Measurements from ENCODE around the gene PCA3. TPM values are rescaled to one million over a fixed set of nuclear protein-coding genes. Genes with fewer than 3 reads are reported as not detected.

Gene PCA3
- total RNA-seq, 4 donors from 2014 or later = 0.40 TPM; not detected in 3

DNA sequence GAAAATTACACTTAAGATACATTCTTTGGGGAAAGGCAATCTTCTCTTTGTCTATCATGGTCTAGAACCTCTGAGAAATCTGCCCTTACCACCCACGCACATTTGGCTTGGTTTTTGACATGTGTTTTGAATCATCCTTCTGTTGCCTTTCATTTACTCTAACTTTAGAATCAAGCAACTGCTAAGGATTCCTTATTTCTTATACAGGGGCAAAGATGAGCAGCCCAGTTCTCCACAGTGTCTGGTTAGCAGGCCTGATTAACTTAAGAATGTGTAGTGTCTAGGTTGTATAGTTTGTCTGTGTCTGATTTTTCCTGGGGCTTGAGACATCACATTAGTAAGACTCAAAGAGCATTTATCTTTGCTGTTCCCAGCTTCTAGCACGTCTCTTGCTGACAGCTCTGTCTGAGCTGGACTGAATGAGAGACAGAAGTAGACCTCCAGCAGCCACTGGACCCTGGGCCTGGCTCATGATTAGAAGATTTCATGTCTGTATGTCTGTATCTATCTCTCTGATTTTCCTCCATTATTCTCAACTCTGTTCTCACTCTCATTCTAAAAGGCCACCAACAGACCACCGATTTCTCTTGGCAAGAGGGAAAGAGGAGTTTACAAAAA, 31.8 kb upstream of the PCA3 start:
- no peak overlapping the region for H3K27ac ChIP-seq
- H3K4me1 ChIP-seq = no peaks in the 10 kb centered on the region
- H3K9me3 ChIP-seq = no peaks in the 10 kb centered on the region
- H3K27me3 ChIP-seq = no peaks in the 10 kb centered on the region
- H3K36me3 ChIP-seq = no peaks in the 10 kb centered on the region
- DNase-seq = no peak
- TF ChIP-seq CTCF (IDR thresholded peaks at IDR 0.05) = no peak
- TF ChIP-seq POLR2A (IDR thresholded peaks at IDR 0.05) = no peak
- no peak overlapping the region for H3K4me3 ChIP-seq

- no peaks in the 10 kb centered on the region for H3K36me3 ChIP-seq
- no peaks in the 10 kb centered on the region for H3K9me3 ChIP-seq
- H3K4me3 ChIP-seq = no peak overlapping the region
- H3K27ac ChIP-seq = no peak overlapping the region
- H3K4me1 ChIP-seq = no peaks in the 10 kb centered on the region
- no peak for DNase-seq
- TF ChIP-seq CTCF (IDR thresholded peaks at IDR 0.05) (no peak), POLR2A (IDR thresholded peaks at IDR 0.05) (no peak)
- H3K27me3 ChIP-seq = no peaks in the 10 kb centered on the region
Measured at GRCh38 chr9:76733096-76733495, 31.1 kb upstream of the PCA3 start.

DNA sequence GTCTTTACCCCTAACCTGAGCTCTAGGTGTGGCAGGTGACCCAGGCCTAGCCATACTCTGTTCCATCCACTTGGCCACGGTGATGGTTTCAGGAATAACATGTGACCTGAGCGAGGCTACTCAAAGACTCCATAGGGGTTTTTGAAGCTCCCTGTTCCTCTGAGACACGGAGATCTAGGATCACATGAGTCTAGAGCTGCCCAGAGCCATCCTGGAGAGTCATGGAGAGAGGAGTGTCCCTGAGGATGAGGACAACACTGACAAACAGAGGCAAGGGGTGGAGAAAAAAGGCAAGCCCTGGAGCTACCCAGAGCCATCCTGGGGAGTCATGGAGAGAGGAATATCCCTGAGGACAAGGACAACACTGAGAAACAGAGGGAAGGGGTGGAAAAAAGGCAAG, 29.5 kb upstream of the PCA3 start:
- H3K27me3 ChIP-seq = no peaks in the 10 kb centered on the region
- DNase-seq = no peak
- no peaks in the 10 kb centered on the region for H3K36me3 ChIP-seq
- no peaks in the 10 kb centered on the region for H3K9me3 ChIP-seq
- no peak overlapping the region for H3K27ac ChIP-seq
- H3K4me3 ChIP-seq = no peak overlapping the region
- H3K4me1 ChIP-seq = no peaks in the 10 kb centered on the region
- TF ChIP-seq POLR2A (IDR thresholded peaks at IDR 0.05) (no peak), CTCF (IDR thresholded peaks at IDR 0.05) (no peak)

- DNase-seq = no peak
- Histone ChIP-seq H3K27me3 (no peaks in the 10 kb centered on the region), H3K4me3 (no peak overlapping the region), H3K9me3 (no peaks in the 10 kb centered on the region), H3K4me1 (no peaks in the 10 kb centered on the region), H3K27ac (no peak overlapping the region), H3K36me3 (no peaks in the 10 kb centered on the region)
- TF ChIP-seq CTCF (IDR thresholded peaks at IDR 0.05) (no peak), POLR2A (IDR thresholded peaks at IDR 0.05) (no peak)
Measured at GRCh38 chr9:76737154-76737902, 26.9 kb upstream of the PCA3 start.

- Histone ChIP-seq H3K27me3 (no peaks in the 10 kb centered on the region), H3K36me3 (no peaks in the 10 kb centered on the region), H3K4me3 (no peak overlapping the region), H3K27ac (no peak overlapping the region), H3K4me1 (no peaks in the 10 kb centered on the region), H3K9me3 (no peaks in the 10 kb centered on the region)
- TF ChIP-seq CTCF (IDR thresholded peaks at IDR 0.05) (no peak), POLR2A (IDR thresholded peaks at IDR 0.05) (no peak)
- no peak for DNase-seq
Measured at GRCh38 chr9:76738402-76738801, 25.8 kb upstream of the PCA3 start.
